Endodermal cell (in vitro differentiated cells): ENCODE measurements around the gene TEX28. TPM values are rescaled to one million over a fixed set of nuclear protein-coding genes. Genes with fewer than 3 reads are reported as not detected.

ENCODE experiments used
- DNase-seq: peaks from one replicate; pipeline ENCODE4 v3.0.0-alpha.2; 2017
- H3K27ac ChIP-seq: 2 replicates; pipeline ENCODE4 v1.5.1; 2013; ENCODE audit warnings: mild to moderate bottlenecking, low read depth, low read length, moderate library complexity
- H3K27me3 ChIP-seq: 2 replicates; pipeline ENCODE4 v1.6.1; 2013; ENCODE audit warnings: mild to moderate bottlenecking, low read length, moderate library complexity; ENCODE audit not compliant: insufficient read depth, control insufficient read depth, poor library complexity, severe bottlenecking
- H3K36me3 ChIP-seq: 2 replicates; pipeline ENCODE4 v1.7.0; 2013; ENCODE audit warnings: mild to moderate bottlenecking, low read length, moderate library complexity; ENCODE audit not compliant: control insufficient read depth, insufficient read depth
- H3K4me1 ChIP-seq: one replicate; pipeline ENCODE4 v1.7.0; 2013; ENCODE audit warnings: low read length; ENCODE audit not compliant: control insufficient read depth, insufficient read depth
- H3K4me3 ChIP-seq: 2 replicates; pipeline ENCODE4 v1.5.1; 2013; ENCODE audit warnings: mild to moderate bottlenecking, low read length, moderate library complexity
- H3K9ac ChIP-seq: 2 replicates; pipeline ENCODE4 v1.6.1; 2013; ENCODE audit warnings: mild to moderate bottlenecking, low read length, moderate library complexity; ENCODE audit not compliant: poor library complexity, severe bottlenecking; ENCODE audit errors: extremely low read depth
- H3K9me3 ChIP-seq: 2 replicates; pipeline ENCODE4 v1.6.1; 2013; ENCODE audit warnings: mild to moderate bottlenecking, low read length, moderate library complexity; ENCODE audit not compliant: control insufficient read depth
- H3K27ac Mint-ChIP-seq: 2 replicates; pipeline ENCODE4 v1.8.0; 2020; ENCODE audit warnings: mixed read lengths
- H3K27me3 Mint-ChIP-seq: 2 replicates; pipeline ENCODE4 v1.8.0; 2021; ENCODE audit warnings: mild to moderate bottlenecking, mixed read lengths; ENCODE audit not compliant: insufficient read depth
- H3K36me3 Mint-ChIP-seq: 2 replicates; pipeline ENCODE4 v1.8.0; 2020; ENCODE audit warnings: low read depth, mixed read lengths
- H3K4me1 Mint-ChIP-seq: 2 replicates; pipeline ENCODE4 v1.8.0; 2020; ENCODE audit warnings: mixed read lengths
- H3K4me3 Mint-ChIP-seq: 2 replicates; pipeline ENCODE4 v1.8.0; 2020; ENCODE audit warnings: mild to moderate bottlenecking, moderate library complexity, mixed read lengths
- H3K9me3 Mint-ChIP-seq: 2 replicates; pipeline ENCODE4 v1.8.0; 2020; ENCODE audit warnings: mild to moderate bottlenecking, mixed read lengths
- CTCF ChIP-seq: fragments of 200-600 bp; sonication (generic); conservative IDR thresholded peaks from 2 replicates; pipeline ENCODE4 v1.5.0; 2021; ENCODE audit warnings: antibody characterized with exemption, mild to moderate bottlenecking
- WGBS, 2 experiments: methylation state at CpG; one replicate each; pipeline versions ENCODE4 v1.1.5 to v1.1.7; 2013; ENCODE audit warnings: missing lambda C conversion rate in 2 of 2, mixed read lengths in 1 of 2; ENCODE audit not compliant: insufficient coverage in 1 of 2, insufficient read length in 1 of 2; 5-methylcytosine and 5-hydroxymethylcytosine counted together
- total RNA-seq, 2 donors: library from RNA; stranded (reverse); fragmentation: NEBNext Ultra II Directional in 1 of 2; extraction: Animal tissue kit (Norgen Biotek cat#: 25700) in 1 of 2; gene quantifications; 2 replicates in 1 of 2; 3 replicates in 1 of 2; pipeline ENCODE4 v1.2.1, GENCODE V29; 2021

TEX28 gene
- total RNA-seq, 2 donors from 2014 or later, result not detected

GRCh38 chrX:154309041-154309775 is 14.3 kb upstream of the TEX28 start:
- Mint-ChIP-seq H3K27ac (no peak overlapping the region), H3K27me3 (no peaks in the 10 kb centered on the region), H3K36me3 (no peaks in the 10 kb centered on the region), H3K4me3 (no peak overlapping the region), H3K4me1 (no peaks in the 10 kb centered on the region), H3K9me3 (peaks cover 76% of the 10 kb centered on the region)
- Histone ChIP-seq H3K36me3 (no peaks in the 10 kb centered on the region), H3K9me3 (no peaks in the 10 kb centered on the region), H3K9ac (no peak overlapping the region), H3K27me3 (no peaks in the 10 kb centered on the region), H3K27ac (no peak overlapping the region), H3K4me1 (no peaks in the 10 kb centered on the region), H3K4me3 (no peak overlapping the region)
- DNase-seq, result no peak
- TF ChIP-seq CTCF, result no peak
- 91% methylated on average over 16 of the region's 16 CpGs; no CpG with 5 or more reads in 1 of the 2 experiments for WGBS, 2 experiments

GRCh38 chrX:154308108-154308946 is 13.4 kb upstream of the TEX28 start:
- Histone ChIP-seq H3K36me3 (no peaks in the 10 kb centered on the region), H3K9me3 (no peaks in the 10 kb centered on the region), H3K27me3 (no peaks in the 10 kb centered on the region), H3K4me1 (no peaks in the 10 kb centered on the region), H3K27ac (no peak overlapping the region), H3K9ac (no peak overlapping the region), H3K4me3 (no peak overlapping the region)
- Mint-ChIP-seq H3K9me3 (peaks cover 73% of the 10 kb centered on the region), H3K36me3 (no peaks in the 10 kb centered on the region), H3K27ac (no peak overlapping the region), H3K4me3 (no peak overlapping the region), H3K27me3 (no peaks in the 10 kb centered on the region), H3K4me1 (no peaks in the 10 kb centered on the region)
- WGBS, 2 experiments, result 71% methylated on average over 9 of the region's 9 CpGs; no CpG with 5 or more reads in 1 of the 2 experiments
- DNase-seq, result peak; percentile 93
- peak; percentile 79 for TF ChIP-seq CTCF

GRCh38 chrX:154307202-154307601 is 12.3 kb upstream of the TEX28 start:
- Histone ChIP-seq H3K36me3 (no peaks in the 10 kb centered on the region), H3K4me3 (no peak overlapping the region), H3K27me3 (no peaks in the 10 kb centered on the region), H3K27ac (no peak overlapping the region), H3K4me1 (no peaks in the 10 kb centered on the region), H3K9me3 (no peaks in the 10 kb centered on the region), H3K9ac (no peak overlapping the region)
- Mint-ChIP-seq H3K27me3 (no peaks in the 10 kb centered on the region), H3K27ac (no peak overlapping the region), H3K4me3 (no peak overlapping the region), H3K4me1 (no peaks in the 10 kb centered on the region), H3K36me3 (no peaks in the 10 kb centered on the region), H3K9me3 (peaks cover 75% of the 10 kb centered on the region)
- 94 to 100% methylated on average over 4 to 6 of the region's 6 CpGs for WGBS, 2 experiments
- TF ChIP-seq CTCF, result no peak
- no peak for DNase-seq
